ENCODE results near the gene PSKH1. TPM values are rescaled to one million over a fixed set of nuclear protein-coding genes. Genes with fewer than 3 reads are reported as not detected.

Gene PSKH1
- total RNA-seq, 1 donor from 2014 or later: 19.5 TPM

DNA sequence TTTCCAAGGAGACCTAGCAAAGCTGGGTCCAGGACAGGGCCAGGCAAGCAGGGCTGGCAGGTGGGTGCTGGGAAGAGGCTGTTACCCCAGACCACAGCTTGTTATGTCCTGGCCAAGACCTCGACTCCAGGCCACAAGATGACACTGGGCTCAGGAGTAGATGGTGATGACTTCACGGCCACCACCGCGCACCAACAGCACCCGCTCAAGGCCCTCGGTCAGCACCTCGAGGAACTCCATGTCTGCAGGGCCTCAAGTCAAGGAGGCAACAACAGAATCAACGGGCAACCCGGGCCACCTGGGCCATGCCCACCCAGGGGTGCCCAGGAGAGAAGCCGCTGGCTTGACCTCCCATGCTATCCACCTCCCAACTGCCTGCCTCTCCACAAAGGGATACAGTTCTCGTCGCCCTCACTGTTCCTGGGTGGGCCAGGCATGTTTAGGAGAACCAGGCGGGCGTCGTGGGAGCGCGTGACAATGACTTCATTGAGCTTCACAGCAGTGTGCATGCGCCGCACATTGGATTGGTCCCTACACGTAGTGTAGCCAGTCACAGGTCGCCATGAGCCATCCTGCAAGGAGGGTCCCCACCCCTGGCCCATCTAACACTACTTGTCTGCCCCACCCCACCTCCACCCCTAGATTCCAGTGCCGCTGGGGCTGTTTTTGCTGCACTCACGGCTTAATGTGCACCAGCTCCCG, 51.8 kb downstream of the PSKH1 start:
- intact Hi-C loops (cut with micrococcal nuclease): no loop called here
- H3K9me3 ChIP-seq (replicated peaks): no peaks in the 10 kb centered on the region
- no peaks in the 10 kb centered on the region for H3K27me3 ChIP-seq (ENCODE audit: low read depth)
- peaks cover 89% of the 10 kb centered on the region for H3K36me3 ChIP-seq
- peak overlapping the region; percentile 3 for H3K4me3 ChIP-seq
- peaks cover 80% of the 10 kb centered on the region for H3K4me1 ChIP-seq
- peak overlapping the region; percentile 80 for H3K27ac ChIP-seq (replicated peaks)
- no peak for DNase-seq
- TF ChIP-seq, protein P1, sequence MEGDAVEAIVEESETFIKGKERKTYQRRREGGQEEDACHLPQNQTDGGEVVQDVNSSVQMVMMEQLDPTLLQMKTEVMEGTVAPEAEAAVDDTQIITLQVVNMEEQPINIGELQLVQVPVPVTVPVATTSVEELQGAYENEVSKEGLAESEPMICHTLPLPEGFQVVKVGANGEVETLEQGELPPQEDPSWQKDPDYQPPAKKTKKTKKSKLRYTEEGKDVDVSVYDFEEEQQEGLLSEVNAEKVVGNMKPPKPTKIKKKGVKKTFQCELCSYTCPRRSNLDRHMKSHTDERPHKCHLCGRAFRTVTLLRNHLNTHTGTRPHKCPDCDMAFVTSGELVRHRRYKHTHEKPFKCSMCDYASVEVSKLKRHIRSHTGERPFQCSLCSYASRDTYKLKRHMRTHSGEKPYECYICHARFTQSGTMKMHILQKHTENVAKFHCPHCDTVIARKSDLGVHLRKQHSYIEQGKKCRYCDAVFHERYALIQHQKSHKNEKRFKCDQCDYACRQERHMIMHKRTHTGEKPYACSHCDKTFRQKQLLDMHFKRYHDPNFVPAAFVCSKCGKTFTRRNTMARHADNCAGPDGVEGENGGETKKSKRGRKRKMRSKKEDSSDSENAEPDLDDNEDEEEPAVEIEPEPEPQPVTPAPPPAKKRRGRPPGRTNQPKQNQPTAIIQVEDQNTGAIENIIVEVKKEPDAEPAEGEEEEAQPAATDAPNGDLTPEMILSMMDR (IDR thresholded peaks at IDR 0.05; ENCODE audit: borderline replicate concordance): no peak

DNA sequence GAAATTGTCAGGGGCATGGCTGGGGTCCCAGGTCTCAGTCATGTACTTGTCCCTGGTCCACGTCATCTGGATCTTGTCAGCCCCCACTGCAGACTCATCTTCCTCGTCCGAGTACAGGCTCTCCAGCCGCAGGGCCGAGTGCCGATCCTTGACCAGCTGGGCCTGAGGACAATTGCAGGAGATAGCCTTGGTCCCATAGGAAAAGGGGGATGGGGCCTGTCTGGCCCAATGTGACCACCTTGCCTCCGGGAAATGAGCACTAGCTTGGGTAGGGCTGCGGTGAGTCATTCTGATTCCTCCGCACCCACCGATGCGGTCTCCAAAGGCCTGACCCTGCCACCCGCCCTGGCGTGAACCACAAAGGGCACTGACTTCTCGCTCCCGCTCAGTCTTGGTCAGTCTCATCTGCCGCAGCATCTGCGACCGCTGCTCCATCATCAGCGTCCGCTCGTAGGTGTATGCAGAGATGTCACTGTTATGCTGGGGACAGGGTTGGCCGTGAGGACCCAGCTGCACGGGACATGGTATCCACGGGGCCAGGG, 52.4 kb downstream of the PSKH1 start:
- TF ChIP-seq, protein P1 (IDR thresholded peaks at IDR 0.05; ENCODE audit: borderline replicate concordance): no peak
- DNase-seq: no peak
- H3K4me3 ChIP-seq: peak overlapping the region; percentile 3
- peak overlapping the region; percentile 80 for H3K27ac ChIP-seq (replicated peaks)
- peaks cover 74% of the 10 kb centered on the region for H3K4me1 ChIP-seq
- no peaks in the 10 kb centered on the region for H3K27me3 ChIP-seq (ENCODE audit: low read depth)
- H3K9me3 ChIP-seq (replicated peaks): no peaks in the 10 kb centered on the region
- intact Hi-C loops (cut with micrococcal nuclease): no loop called here
- peaks cover 91% of the 10 kb centered on the region for H3K36me3 ChIP-seq

DNA sequence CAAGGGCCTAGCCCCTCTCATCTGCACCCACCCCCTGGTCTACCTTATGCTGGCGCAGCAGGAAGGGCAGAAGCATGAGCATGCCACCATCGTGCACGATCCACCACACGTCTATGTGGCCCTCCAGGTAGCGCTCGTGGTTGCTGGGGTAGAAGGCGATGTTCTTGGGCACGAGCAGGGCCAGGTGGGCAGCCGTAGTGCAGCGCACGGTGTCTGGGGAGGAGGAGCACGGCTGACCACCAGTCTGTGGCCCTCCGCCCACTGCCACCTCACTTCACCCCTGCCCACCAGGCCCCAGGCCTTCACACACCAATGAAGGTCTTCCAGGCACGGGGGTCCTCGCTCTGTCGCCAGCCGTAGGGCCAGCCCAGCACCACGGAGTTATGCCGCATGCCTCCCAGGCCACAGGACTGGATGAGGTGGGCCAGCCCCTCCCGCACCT, 53.1 kb downstream of the PSKH1 start:
- H3K9me3 ChIP-seq (replicated peaks): no peaks in the 10 kb centered on the region
- no peak overlapping the region for H3K4me3 ChIP-seq
- H3K27me3 ChIP-seq (ENCODE audit: low read depth): no peaks in the 10 kb centered on the region
- intact Hi-C loops (cut with micrococcal nuclease): no loop called here
- peak overlapping the region; percentile 80 for H3K27ac ChIP-seq (replicated peaks)
- peaks cover 77% of the 10 kb centered on the region for H3K4me1 ChIP-seq
- TF ChIP-seq, protein P1 (IDR thresholded peaks at IDR 0.05; ENCODE audit: borderline replicate concordance): no peak
- peaks cover 94% of the 10 kb centered on the region for H3K36me3 ChIP-seq
- no peak for DNase-seq

DNA sequence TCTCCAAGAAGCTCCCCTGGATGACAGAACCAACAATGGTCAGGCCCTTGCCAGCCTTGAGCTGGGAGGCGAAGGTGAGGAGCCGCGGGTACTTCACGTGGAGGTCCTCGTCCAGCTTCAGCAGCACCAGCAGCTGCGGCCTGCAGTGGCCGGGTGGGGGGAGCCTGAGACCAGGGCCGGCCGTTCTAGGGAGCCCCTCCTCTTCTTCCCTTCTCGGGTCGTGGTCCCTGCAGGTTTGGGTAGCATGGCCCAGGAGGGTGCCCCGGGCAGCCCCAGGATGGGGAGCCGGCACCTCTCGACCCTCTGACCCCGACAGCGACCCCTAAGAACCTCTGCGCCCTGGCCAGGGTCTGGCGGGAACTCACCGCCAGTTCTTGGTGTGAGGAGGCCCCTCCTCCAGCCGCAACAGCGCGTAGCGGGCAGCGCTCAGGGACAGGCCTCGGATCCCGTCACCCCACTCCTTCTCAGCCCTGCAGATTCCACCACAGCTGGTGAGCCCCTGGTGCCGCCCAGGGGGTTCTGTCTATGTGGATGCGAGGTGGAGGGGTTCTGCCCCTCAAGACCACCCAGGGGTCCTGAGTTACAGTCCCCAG, 54.0 kb downstream of the PSKH1 start:
- intact Hi-C loops (cut with micrococcal nuclease): no loop called here
- TF ChIP-seq, protein P1 (IDR thresholded peaks at IDR 0.05; ENCODE audit: borderline replicate concordance): no peak
- peak overlapping the region; percentile 80 for H3K27ac ChIP-seq (replicated peaks)

DNA sequence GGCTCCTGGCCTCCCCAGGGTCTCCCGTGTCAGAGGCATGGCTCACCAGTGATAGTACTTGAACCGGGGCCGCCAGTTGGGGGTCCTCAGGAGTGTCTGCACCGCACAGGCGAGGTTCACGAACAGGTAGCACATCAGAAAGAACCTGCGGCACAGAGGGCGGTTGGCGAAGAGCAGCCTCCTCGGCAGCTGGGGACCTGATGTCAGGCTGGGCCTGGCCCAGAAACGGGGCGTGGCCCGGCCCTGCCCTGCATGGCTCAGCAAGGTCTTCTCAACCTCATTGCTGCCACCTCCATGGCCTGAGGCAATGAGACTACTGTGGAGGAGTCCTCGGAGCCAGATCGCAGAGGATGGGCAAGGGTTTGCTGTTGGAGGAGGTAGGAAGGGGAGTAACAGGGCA, 55.0 kb downstream of the PSKH1 start:
- Histone ChIP-seq H3K4me1 (peaks cover 72% of the 10 kb centered on the region), H3K9me3 (replicated peaks) (no peaks in the 10 kb centered on the region), H3K4me3 (no peak overlapping the region), H3K36me3 (peaks cover 92% of the 10 kb centered on the region), H3K27ac (replicated peaks) (peak overlapping the region; percentile 80), H3K27me3 (ENCODE audit: low read depth) (no peaks in the 10 kb centered on the region)
- TF ChIP-seq, protein P1 (IDR thresholded peaks at IDR 0.05; ENCODE audit: borderline replicate concordance): no peak
- no peak for DNase-seq
- intact Hi-C loops (cut with micrococcal nuclease): no loop called here

More for the DNA sequence above, 54.0 kb downstream of the PSKH1 start:
- no peaks in the 10 kb centered on the region for H3K9me3 ChIP-seq (replicated peaks)
- H3K36me3 ChIP-seq: peaks cover 94% of the 10 kb centered on the region
- no peak for DNase-seq
- peaks cover 77% of the 10 kb centered on the region for H3K4me1 ChIP-seq
- H3K27me3 ChIP-seq (ENCODE audit: low read depth): no peaks in the 10 kb centered on the region
- no peak overlapping the region for H3K4me3 ChIP-seq
